Ovary (tissue), 9 donors: ENCODE data around the gene ZHX3. TPM values are rescaled to one million over a fixed set of nuclear protein-coding genes. Genes with fewer than 3 reads are reported as not detected.

ENCODE experiments used
- DNase-seq, 5 donors: peaks; one replicate each; pipeline ENCODE4 v3.0.0-alpha.2; 2019 to 2020
- H3K27ac ChIP-seq, 2 donors: fragments of 200-600 bp; one replicate each; pipeline versions ENCODE4 v1.5.1 to v1.8.0; 2019 to 2022
- H3K27me3 ChIP-seq: fragments of 200-600 bp; one replicate; pipeline ENCODE4 v1.8.0; 2022
- H3K36me3 ChIP-seq: fragments of 200-600 bp; sonication (generic); one replicate; pipeline ENCODE4 v1.5.1; 2019
- H3K4me1 ChIP-seq: one replicate; pipeline ENCODE4 v1.8.1; 2013; ENCODE audit warnings: mild to moderate bottlenecking, moderate library complexity; ENCODE audit not compliant: insufficient read depth
- H3K4me3 ChIP-seq: fragments of 200-600 bp; sonication (generic); one replicate; pipeline ENCODE4 v1.5.1; 2017
- H3K9me3 ChIP-seq, 2 donors: fragments of 200-600 bp in 1 of 2; sonication (generic) in 1 of 2; one replicate each; pipeline versions ENCODE4 v1.5.1 to v1.8.1; 2013 to 2019; ENCODE audit warnings: mild to moderate bottlenecking in 1 of 2, moderate library complexity in 1 of 2
- EP300 ChIP-seq: sonication (generic); formaldehyde crosslinking; IDR thresholded peaks from one replicate; pipeline ENCODE4 v1.6.1; 2017; ENCODE audit warnings: antibody characterized with exemption
- POLR2A ChIP-seq: fragments of 450-650 bp; IDR thresholded peaks from one replicate; pipeline ENCODE4 v1.6.1; 2017; ENCODE audit warnings: antibody characterized with exemption, mild to moderate bottlenecking, moderate library complexity
- WGBS, 3 donors: extraction: QIAGEN DNeasy Blood & Tissue Kit in 1 of 3; methylation state at CpG; one replicate each; pipeline versions ENCODE4 v1.1.5 to v1.1.7; 2013 to 2017; 5-methylcytosine and 5-hydroxymethylcytosine counted together
- intact Hi-C, 4 donors: fragments of 100-400 bp; cut with DNase I; formaldehyde crosslinking; loops; one replicate each; pipeline versions ENCODE4 v1.11.0 to v1.15.1; 2022 to 2023
- polyA plus RNA-seq, 2 donors: library from polyadenylated mRNA; stranded (reverse); fragments of 200-250 nt in 1 of 2; fragments of 350-450 nt in 1 of 2; fragmentation: Illumina TruSeq in 1 of 2; extraction: RNeasy Lipid Tissue Mini Kit (QIAGEN cat#74804) in 1 of 2; gene quantifications; one replicate each; pipeline ENCODE4 v1.2.3, GENCODE V29; 2013 to 2014
- total RNA-seq, 7 donors: library from RNA; depleted of rRNA in 2 of 7; stranded (reverse); fragments of >200 nt in 2 of 7; fragmentation: NEBNext Ultra II Directional in 3 of 7; extraction: Animal tissue kit (Norgen Biotek cat#: 25700) in 3 of 7; gene quantifications; one replicate each; pipeline versions ENCODE4 v1.1.0 to v1.2.4, GENCODE V29; 2016 to 2023
- TF ChIP-seq, protein P1 (sequence below), 3 donors: fragments of 450-650 bp in 2 of 3; fragments of 200-600 bp in 1 of 3; IDR thresholded peaks; one replicate each; pipeline versions ENCODE4 v1.5.1 to v1.8.0; 2016 to 2022; ENCODE audit warnings: antibody characterized with exemption in 3 of 3, mild to moderate bottlenecking in 1 of 3
- donor health status: DM: no; HTN: no; CAD: no; lungs with moderate emphysema.
- donor health status: DM: no; HTN: no; CAD: no.
- donor health status: Bipolar disorder and iron deficiency.
- donor health status: DM: yes; HTN: yes; CAD: no.
- donor health status: DM: no; HTN: no; CAD: no.
- donor health status: DM: yes; HTN: yes; CAD: no.

The ZHX3 gene
- total and polyA plus RNA-seq, 9 donors = 17.5 to 72.0 (median 39.6) TPM

DNA sequence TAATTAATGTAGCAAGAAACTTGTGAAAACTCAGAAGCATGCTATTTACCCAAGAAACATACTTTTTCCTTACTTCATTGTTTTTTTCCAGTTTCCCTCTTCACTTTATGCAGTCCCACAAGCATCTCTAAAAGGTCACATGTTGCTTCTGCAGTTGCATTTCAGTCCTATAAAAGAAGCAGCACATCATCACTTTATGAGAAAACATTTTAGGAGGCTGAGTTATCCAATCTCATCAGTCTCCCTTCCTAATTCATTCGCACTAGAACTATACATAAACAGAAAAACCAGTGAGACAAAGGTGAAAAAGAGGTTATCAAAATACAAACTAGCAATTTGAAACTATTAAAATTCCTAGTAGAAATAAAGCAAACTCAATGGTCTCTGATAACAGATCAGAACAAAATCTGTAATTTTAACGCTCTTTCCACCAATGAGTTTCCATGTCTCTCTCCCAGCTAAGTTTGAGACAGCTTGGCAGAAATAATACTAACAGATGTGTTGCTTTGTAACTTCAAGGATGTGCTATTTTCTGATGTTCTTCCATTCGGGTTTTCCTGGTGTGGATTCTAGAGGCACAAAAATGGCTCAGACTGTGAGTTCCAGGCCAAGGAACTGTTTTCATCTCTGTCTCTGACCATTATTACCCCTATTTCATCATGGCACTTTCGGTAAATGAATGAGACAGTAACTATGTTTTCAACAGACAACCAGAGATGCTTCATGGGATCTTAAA, 48.4 kb downstream of the ZHX3 start:
- no peaks in the 10 kb centered on the region for H3K36me3 ChIP-seq
- H3K27me3 ChIP-seq = no peaks in the 10 kb centered on the region
- intact Hi-C loops = no loop called here
- TF ChIP-seq EP300 (no peak), POLR2A (no peak)
- TF ChIP-seq, protein P1, sequence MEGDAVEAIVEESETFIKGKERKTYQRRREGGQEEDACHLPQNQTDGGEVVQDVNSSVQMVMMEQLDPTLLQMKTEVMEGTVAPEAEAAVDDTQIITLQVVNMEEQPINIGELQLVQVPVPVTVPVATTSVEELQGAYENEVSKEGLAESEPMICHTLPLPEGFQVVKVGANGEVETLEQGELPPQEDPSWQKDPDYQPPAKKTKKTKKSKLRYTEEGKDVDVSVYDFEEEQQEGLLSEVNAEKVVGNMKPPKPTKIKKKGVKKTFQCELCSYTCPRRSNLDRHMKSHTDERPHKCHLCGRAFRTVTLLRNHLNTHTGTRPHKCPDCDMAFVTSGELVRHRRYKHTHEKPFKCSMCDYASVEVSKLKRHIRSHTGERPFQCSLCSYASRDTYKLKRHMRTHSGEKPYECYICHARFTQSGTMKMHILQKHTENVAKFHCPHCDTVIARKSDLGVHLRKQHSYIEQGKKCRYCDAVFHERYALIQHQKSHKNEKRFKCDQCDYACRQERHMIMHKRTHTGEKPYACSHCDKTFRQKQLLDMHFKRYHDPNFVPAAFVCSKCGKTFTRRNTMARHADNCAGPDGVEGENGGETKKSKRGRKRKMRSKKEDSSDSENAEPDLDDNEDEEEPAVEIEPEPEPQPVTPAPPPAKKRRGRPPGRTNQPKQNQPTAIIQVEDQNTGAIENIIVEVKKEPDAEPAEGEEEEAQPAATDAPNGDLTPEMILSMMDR (IDR thresholded peaks at IDR 0.05) = no peak
- WGBS, 3 donors = 64 to 67% (median 65%) methylated on average over 4 of the region's 4 CpGs
- no peak overlapping the region for H3K4me3 ChIP-seq
- no peaks in the 10 kb centered on the region for H3K9me3 ChIP-seq
- H3K27ac ChIP-seq = no peak overlapping the region
- peaks cover 2% of the 10 kb centered on the region for H3K4me1 ChIP-seq
- no peak for DNase-seq

DNA sequence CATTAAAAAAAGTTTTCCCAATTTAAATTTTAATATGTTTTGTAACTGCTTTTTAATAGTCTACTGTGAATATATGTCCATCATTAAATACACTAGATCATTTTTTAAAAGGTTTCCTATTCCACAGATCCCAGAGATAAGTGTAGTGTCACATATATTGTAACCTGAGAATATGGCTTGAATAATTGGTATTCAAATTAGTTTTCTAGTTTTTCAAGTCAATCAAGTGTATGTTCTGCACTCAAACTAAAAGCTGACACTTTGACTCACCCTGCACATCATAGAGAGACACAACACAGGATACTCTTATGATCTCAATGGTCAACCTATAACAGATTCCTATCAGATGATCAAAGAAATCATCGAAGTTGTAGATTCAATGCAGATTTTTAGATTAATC, 49.1 kb downstream of the ZHX3 start:
- no peak for DNase-seq
- Histone ChIP-seq H3K27ac (no peak overlapping the region), H3K4me3 (no peak overlapping the region), H3K27me3 (no peaks in the 10 kb centered on the region), H3K9me3 (no peaks in the 10 kb centered on the region), H3K4me1 (peaks cover 2% of the 10 kb centered on the region), H3K36me3 (no peaks in the 10 kb centered on the region)
- intact Hi-C loops = no loop called here
- WGBS, 3 donors = 67 to 91% (median 86%) methylated on average over 1 of the region's 1 CpG
- TF ChIP-seq EP300 (no peak), POLR2A (no peak)
- TF ChIP-seq, protein P1 (IDR thresholded peaks at IDR 0.05) = no peak

DNA sequence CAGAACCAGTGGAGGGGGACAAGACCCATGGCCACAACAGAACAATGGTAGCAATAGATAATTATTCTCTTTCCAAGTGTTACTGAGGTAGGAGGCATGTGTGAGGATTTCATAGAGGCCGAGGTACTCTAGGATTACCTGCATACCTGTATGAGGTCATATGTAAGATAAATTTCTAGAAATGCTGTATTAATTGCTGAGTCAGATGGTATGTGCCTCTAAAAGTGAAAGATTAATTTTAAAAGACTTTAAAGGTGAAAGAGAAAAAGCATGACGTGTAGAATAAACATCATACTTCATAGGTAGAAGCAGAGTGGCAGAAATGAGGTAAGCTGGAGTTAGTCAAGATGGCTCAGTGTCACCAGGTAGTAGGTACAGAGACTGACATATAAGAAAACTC, 51.6 kb downstream of the ZHX3 start:
- Histone ChIP-seq H3K9me3 (no peaks in the 10 kb centered on the region), H3K4me3 (no peak overlapping the region), H3K36me3 (no peaks in the 10 kb centered on the region), H3K27me3 (no peaks in the 10 kb centered on the region), H3K27ac (no peak overlapping the region), H3K4me1 (peaks cover 2% of the 10 kb centered on the region)
- intact Hi-C loops = no loop called here
- 92 to 97% (median 96%) methylated on average over 2 of the region's 2 CpGs for WGBS, 3 donors
- TF ChIP-seq POLR2A = no peak
- TF ChIP-seq, protein P1 (IDR thresholded peaks at IDR 0.05) = no peak
- no peak for TF ChIP-seq EP300
- no peak for DNase-seq

DNA sequence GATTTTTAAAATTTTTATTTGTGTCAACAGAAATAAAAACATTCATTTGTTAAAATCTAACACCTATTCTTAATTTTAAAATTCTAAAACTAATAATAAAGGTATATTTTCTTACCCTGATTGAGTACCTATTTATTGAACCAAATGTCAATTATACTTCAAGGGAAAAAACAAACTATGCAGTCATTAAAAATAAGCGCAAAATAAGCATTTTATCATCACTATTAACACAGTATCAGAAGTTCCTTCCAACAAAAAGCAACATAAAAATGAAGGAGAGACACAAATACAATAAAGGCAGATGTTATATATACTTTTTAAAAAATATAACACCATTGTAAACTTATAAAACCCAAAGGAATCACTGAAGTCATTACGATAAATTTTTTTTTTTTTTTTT, 52.7 kb downstream of the ZHX3 start:
- WGBS, 3 donors = 95 to 97% (median 96%) methylated on average over 2 of the region's 2 CpGs
- H3K4me3 ChIP-seq = no peak overlapping the region
- intact Hi-C loops = no loop called here
- no peaks in the 10 kb centered on the region for H3K4me1 ChIP-seq
- H3K36me3 ChIP-seq = no peaks in the 10 kb centered on the region
- TF ChIP-seq EP300 = no peak
- TF ChIP-seq, protein P1 (IDR thresholded peaks at IDR 0.05) = no peak
- TF ChIP-seq POLR2A = no peak
- no peaks in the 10 kb centered on the region for H3K27me3 ChIP-seq
- no peak for DNase-seq
- no peaks in the 10 kb centered on the region for H3K9me3 ChIP-seq
- H3K27ac ChIP-seq = no peak overlapping the region
